GM12875 (cell line): Measurements from ENCODE around the gene LRRC4.

Experiments
- H3K4me3 ChIP-seq: one replicate; pipeline ENCODE4 v1.5.1; 2011; ENCODE audit warnings: low read depth, low read length, control low read depth
- TF ChIP-seq, protein P1 (sequence below): IDR thresholded peaks from 2 replicates; pipeline ENCODE4 v1.5.1; 2011; ENCODE audit warnings: low read depth, mild to moderate bottlenecking, control low read depth, inconsistent platforms, low read length, moderate library complexity, borderline replicate concordance; ENCODE audit not compliant: insufficient read depth

LRRC4 gene

DNA sequence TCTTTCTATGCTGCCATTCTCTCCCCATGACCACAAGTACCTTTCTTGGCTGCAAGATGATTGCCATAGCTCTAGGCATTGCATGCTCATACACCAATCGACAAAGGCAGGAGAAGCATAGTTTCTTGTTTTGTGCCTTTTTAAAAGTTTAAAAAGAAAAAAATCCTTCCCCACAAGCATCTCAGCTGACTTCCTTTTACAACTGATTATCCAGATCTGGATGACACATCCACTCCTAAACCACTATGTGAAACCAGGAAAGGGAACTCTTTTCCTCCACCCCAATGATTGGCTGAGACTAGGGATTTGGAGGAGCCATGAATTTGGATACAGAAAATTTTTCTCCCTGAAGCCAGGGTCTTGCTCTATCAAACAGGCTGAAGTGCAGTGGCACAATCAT is 14.5 kb upstream of the LRRC4 start:
- TF ChIP-seq, protein P1, sequence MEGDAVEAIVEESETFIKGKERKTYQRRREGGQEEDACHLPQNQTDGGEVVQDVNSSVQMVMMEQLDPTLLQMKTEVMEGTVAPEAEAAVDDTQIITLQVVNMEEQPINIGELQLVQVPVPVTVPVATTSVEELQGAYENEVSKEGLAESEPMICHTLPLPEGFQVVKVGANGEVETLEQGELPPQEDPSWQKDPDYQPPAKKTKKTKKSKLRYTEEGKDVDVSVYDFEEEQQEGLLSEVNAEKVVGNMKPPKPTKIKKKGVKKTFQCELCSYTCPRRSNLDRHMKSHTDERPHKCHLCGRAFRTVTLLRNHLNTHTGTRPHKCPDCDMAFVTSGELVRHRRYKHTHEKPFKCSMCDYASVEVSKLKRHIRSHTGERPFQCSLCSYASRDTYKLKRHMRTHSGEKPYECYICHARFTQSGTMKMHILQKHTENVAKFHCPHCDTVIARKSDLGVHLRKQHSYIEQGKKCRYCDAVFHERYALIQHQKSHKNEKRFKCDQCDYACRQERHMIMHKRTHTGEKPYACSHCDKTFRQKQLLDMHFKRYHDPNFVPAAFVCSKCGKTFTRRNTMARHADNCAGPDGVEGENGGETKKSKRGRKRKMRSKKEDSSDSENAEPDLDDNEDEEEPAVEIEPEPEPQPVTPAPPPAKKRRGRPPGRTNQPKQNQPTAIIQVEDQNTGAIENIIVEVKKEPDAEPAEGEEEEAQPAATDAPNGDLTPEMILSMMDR, result no peak
- H3K4me3 ChIP-seq, result no peak overlapping the region

DNA sequence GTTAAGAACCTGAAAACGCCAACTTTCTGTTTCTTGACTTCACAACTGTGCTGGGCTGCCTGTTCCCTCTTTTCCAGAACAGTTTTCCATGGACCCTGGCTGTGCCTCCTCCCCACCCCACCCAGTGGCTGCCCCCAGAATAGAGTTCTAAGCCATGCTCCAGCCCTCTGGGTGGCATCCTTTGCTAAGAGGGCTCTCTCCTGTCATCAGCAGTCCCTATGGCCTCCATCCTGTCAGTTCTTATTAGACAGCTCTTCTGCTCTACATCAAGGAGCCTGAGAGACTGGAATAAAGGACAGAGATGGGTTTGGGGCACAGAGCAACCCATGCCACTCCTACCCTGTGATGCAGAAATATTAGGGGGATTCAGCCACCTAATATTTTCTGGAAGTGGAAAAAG is 13.9 kb upstream of the LRRC4 start:
- no peak overlapping the region for H3K4me3 ChIP-seq
- TF ChIP-seq, protein P1, result no peak

DNA sequence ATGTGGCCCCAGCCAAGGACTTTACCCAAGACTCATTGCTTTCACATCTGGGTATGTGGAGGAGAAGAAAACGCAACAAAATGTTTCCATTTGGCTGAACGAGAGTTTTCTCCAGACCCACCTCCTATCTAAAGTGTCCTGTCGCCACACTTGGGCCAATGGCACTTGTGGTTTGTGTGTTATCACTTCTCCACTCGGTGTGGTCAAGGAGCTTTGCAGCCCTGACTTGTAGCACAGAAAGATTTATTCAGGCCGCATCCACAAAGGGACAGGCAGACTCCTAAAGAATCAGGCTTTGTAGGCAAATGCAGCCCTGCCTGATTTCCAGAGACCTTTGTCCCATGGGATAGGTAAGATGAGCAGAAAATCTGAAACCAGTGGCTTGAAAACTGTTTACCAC is 12.8 kb upstream of the LRRC4 start:
- TF ChIP-seq, protein P1, result no peak
- H3K4me3 ChIP-seq, result no peak overlapping the region

DNA sequence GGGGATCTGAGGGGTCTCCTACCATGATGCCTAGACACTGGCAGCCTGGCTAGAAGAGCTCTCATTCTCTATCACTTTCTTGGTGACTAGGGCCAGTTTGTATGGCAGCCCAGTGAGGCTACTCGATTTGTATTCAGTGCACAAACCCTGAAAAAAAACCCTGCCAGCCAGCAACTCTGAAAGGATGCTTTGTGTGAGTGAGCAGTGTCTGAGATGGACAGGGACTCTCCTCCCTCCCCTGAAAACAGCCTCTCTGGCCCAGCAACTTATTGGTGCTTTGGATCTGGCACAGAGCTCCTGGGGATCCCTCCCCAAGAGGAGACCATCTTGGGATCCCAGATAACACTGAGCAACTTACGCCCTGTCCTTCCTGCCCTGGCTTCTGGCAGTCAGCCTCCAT is 10.8 kb upstream of the LRRC4 start:
- TF ChIP-seq, protein P1, result no peak
- H3K4me3 ChIP-seq, result no peak overlapping the region

DNA sequence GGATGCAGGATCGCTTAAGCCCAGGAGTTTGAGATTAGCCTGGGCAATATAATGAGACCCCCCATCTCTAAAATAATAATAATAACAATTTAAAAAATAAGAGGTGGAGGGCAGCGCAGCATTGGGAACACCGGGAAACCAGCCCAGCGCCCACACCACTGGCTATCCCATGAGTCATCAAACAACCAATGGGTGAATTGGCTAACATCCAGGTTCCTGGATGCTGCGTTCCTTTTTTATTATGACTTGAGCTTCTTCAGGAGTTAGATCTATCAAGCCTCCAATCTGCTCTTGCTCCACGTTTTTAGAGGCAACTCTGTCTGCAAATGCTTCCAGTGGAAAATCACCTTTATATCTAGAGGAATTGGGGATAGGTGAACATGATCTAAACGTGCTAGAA is 10.0 kb upstream of the LRRC4 start:
- TF ChIP-seq, protein P1, result no peak
- no peak overlapping the region for H3K4me3 ChIP-seq

DNA sequence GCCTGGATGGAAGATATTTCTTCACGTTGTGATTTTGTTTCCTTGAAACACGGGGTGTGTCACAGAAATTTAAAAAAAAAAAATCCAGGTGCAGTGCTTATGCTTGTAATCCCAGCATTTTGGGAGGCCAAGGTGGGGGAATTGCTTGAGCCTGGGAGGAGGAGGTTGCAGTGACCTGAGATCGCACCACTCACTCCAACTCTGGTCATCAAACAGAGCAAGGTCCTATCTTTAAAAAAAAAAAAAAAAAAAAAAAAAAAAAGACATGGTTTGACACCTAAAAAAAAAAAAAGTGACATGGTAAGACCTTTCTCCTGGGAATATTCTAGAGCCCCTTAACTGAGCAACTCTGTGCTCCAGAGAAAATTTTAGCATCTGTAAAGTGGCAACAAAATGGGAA is 9.0 kb upstream of the LRRC4 start:
- no peak overlapping the region for H3K4me3 ChIP-seq
- TF ChIP-seq, protein P1, result no peak

DNA sequence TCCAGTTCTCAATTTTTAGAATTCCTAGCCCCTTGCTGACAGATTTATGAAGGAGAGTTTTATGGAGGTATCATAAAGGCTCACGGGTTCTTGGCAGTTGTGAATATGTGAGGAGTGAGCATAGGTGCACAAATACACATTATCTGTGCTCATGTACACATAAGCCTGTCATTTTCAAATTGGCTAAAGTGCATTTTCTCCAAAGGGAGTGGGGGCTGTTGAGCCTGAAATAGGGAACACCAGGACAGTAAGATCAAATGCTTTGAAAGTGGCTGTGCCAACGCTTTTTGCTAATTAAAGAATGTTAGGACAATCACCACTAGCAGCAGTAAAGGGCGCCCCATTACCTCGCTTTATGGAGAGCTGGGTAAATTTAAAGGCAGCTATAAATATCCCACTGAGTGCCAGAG is 8.3 kb upstream of the LRRC4 start:
- TF ChIP-seq, protein P1, result no peak
- no peak overlapping the region for H3K4me3 ChIP-seq
